Epithelial cell of esophagus (primary cell): ENCODE results near the gene TMEM138.
A peak's percentile ranks its signal among the peaks of the same experiment; 100 is the strongest.

Experiments
- DNase-seq: peaks from one replicate; pipeline ENCODE4 v3.0.0; 2010; ENCODE audit warnings: low read depth
- H3K4me3 ChIP-seq: 2 replicates; pipeline ENCODE4 v1.5.1; 2011; ENCODE audit warnings: mild to moderate bottlenecking, low read length, control low read depth
- TF ChIP-seq, protein P1 (sequence below): IDR thresholded peaks from 2 replicates; pipeline ENCODE4 v1.5.1; 2011; ENCODE audit warnings: low read depth, mild to moderate bottlenecking, low read length, control low read depth, inconsistent platforms; ENCODE audit not compliant: insufficient read depth; ENCODE audit errors: missing control alignments

The TMEM138 gene

DNA sequence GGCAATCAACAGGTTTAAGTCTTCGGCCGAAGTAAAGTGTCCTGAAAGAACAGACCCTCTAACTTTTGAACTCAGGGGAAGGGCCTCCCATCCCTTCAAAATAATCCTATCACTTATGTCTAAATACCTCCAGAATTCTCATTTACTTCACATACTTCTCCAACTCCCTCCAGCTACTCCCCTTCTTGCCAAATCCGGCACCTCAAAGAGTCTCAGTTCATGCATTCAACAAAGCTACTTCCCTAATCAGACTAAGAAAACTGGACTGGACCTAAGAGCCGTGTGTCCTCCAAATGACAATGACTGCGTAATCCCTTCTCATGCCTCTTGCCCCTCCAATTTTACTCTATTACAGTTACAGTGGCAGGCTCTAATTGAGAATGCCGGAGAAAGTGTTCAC lies 30.5 kb upstream of the TMEM138 start:
- DNase-seq: no peak
- H3K4me3 ChIP-seq: peak overlapping the region; percentile 94
- TF ChIP-seq, protein P1, sequence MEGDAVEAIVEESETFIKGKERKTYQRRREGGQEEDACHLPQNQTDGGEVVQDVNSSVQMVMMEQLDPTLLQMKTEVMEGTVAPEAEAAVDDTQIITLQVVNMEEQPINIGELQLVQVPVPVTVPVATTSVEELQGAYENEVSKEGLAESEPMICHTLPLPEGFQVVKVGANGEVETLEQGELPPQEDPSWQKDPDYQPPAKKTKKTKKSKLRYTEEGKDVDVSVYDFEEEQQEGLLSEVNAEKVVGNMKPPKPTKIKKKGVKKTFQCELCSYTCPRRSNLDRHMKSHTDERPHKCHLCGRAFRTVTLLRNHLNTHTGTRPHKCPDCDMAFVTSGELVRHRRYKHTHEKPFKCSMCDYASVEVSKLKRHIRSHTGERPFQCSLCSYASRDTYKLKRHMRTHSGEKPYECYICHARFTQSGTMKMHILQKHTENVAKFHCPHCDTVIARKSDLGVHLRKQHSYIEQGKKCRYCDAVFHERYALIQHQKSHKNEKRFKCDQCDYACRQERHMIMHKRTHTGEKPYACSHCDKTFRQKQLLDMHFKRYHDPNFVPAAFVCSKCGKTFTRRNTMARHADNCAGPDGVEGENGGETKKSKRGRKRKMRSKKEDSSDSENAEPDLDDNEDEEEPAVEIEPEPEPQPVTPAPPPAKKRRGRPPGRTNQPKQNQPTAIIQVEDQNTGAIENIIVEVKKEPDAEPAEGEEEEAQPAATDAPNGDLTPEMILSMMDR: no peak

DNA sequence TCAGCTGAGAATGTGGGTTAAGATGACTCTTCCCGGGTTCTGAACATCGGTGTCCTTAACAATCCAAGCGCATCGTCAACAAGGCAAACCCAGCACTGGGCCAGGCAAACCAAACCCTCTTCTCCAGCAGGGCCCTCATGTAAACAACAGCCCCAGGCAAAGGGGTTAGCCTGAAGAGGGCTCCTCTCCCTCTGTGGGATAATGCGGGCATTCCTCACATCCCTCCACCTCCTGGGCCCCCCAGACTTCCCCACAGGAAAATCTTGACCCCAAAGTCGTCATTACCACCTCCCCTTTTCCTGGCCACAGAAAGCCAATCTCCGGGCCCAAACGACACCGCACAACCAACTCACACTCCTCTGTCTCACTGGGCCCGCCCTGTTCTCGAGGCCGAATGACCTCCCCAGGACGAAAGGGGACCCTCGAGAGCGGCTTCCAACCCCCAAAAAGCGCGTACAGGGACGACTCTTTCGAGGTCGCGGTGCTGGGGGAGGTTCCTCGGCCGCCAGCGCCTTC lies 29.8 kb upstream of the TMEM138 start:
- peak; percentile 35 for DNase-seq
- TF ChIP-seq, protein P1: no peak
- H3K4me3 ChIP-seq: peak overlapping the region; percentile 94

DNA sequence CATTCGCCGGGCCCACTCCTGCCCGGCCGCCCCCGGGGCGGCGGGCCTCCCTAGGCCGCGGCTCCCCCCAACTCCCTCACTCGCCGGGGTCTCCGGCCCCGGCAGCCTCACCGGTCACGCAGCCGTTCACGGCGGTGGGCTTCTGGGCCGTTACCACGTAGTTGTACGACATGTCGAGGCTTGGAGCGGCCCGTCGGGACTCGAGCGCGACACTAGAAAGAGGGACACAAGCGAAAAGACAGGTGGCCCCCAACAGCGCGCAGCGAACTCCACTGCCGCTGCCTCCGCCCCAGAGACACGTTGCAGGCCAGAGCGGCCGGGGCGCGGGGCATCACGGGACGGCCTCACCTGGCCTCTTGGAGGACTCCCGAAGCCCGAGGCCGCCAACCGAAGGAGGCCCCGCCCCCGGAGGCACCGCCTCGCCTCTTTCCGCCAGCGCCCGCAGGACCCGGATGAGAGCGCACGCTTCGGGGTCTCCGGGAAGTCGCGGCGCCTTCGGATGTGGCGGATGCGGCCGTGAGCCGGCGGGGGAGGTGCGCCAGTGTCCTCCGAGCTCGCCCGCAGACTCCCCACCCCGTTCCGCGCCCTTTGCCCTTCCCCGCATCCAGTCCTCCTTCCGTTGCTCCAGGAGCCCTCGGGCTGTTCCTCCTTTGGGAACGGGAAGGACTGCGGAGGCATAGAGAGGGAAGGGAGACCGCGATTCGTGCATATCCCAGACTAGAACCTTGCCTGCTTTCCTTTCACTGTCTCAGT lies 29.2 kb upstream of the TMEM138 start, which contains the start of the genes DDB1 and TKFC:
Gene DDB1, minus strand, starts transcription at position 309 of the 753 bp plus-strand sequence. Its CDS starts 137 bp downstream, at position 172.
Gene TKFC, plus strand, starts transcription at position 432 of the 753 bp plus-strand sequence. CDS start 1,501 bp downstream, outside the sequence.
- TF ChIP-seq, protein P1: no peak
- peak; percentile 94 for DNase-seq
- H3K4me3 ChIP-seq: peak within 1 kb of the TSS; percentile 94

DNA sequence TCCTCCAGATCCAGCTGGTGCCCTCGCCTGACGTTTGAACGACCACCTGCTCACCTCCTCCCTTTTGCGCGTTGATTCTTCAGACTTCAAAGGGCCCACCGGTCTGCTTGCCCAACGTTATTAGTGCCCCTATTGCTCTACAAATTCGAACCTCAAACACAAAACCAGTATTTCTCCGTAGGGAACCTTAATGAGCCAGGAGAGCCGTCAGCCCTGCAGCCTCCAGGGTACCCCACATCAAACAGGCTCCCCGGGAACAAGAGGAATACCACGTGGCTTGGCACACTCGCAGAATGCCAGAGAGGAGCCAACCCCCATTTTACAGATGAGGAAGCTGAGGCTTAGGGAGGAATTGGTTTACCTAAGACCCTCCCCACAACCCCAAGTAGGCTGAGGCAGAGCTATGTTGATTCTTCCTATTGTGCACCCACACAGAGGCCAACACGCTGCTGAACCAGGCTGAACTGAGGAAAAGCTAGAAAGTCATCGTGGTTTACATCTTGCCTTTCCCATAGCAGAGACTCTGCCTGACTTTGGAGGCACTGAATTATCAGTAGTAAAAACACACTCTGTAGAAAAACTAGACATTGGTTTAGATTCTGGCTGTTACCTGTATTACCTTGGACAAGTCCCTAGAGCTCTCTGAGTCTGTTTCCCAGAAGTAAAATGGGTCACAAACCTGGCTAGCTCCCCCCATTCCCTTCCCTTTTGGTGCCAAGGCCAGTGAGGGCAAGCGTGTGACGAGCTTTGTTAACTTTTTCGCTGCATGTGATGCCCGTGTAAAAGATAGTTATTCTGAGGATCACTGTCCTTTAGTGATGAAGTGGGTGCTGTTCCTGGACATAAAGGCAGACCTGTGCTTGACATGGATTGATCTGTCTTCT lies 28.4 kb upstream of the TMEM138 start:
- peak overlapping the region; percentile 94 for H3K4me3 ChIP-seq
- no peak for DNase-seq
- TF ChIP-seq, protein P1: no peak

DNA sequence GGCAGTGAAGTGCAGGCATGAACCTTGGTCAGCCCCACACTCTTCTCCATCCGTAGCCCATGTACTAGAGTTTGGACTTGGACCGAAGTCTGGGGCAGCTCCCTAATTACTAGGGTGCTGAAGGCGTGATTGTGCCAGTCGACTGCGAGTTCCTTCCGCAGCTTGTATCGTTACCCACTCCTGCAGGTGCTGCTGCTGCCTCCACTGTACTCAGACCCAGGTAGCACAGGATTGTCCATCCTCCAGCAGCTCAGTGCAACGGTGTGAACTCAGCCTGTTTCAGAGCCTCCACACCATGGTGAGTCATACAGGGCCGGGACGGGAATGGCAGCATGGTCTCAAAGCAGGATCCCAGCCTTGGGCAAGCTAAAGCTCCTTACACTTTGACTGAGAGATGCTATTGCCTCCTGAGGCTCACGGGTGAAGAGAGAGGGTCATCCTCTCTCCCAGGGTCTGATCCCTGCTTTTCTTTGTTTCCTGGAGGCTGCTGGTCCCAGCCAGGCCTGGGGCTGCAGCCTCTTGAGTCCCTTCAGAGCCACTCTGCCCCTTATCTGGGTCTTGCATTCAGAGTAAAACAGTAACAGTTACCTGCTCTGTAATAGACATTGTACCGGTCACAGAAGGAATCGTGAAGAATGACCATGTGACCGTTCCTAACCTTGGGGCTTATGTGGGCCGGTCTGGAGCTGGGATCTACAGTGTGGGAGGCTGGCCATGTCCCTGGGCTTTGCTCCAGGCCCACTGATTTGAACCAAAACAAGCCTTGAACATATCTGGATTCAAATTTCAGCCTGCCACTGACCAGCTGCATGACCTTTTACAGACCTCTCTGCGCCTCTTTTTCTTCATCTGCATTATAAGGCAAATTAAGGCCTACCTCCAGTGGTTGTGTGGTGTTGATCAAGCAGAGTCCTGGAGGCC lies 27.5 kb upstream of the TMEM138 start:
- H3K4me3 ChIP-seq: no peak overlapping the region
- TF ChIP-seq, protein P1: no peak
- DNase-seq: peak; percentile 82

DNA sequence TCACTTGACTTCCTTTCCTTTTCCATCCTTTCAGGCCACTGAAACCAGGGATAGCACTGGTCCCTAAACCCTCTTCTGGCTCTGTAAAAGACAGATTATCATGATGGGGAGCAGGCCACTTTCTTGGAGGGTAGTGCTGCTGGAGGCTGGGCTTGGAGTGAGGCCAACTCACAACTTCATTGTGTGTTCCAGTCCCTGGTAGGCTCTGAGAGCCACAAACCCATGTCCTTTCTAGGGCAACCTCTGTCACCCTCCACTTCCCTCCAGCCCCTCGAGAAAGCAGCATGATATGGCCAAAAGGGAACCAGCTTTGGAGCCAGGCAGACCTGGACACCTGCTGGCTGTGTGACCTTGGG lies 26.8 kb upstream of the TMEM138 start:
- TF ChIP-seq, protein P1: no peak
- H3K4me3 ChIP-seq: no peak overlapping the region
- no peak for DNase-seq
